Transverse colon (tissue), 4 donors: ENCODE results near the gene ARPC1A. TPM values are rescaled to one million over a fixed set of nuclear protein-coding genes. Genes with fewer than 3 reads are reported as not detected.

Source experiments
- DNase-seq: peaks from one replicate; pipeline ENCODE4 v3.0.0-alpha.2; 2019
- H3K27ac ChIP-seq, 4 donors: fragments of 200-600 bp; sonication (generic); 2 replicates each; pipeline ENCODE4 v1.5.1; 2016 to 2018; ENCODE audit warnings: inconsistent platforms in 4 of 4
- H3K27me3 ChIP-seq: fragments of 200-600 bp; sonication (generic); 2 replicates; pipeline ENCODE4 v1.5.1; 2017; ENCODE audit warnings: inconsistent platforms
- H3K36me3 ChIP-seq, 4 donors: fragments of 200-600 bp; sonication (generic); 2 replicates each; pipeline ENCODE4 v1.5.1; 2017 to 2019; ENCODE audit warnings: inconsistent platforms in 4 of 4
- H3K4me1 ChIP-seq, 4 donors: fragments of 200-600 bp; sonication (generic); 2 replicates each; pipeline ENCODE4 v1.5.1; 2017 to 2020; ENCODE audit warnings: inconsistent platforms in 4 of 4
- H3K4me3 ChIP-seq, 4 donors: fragments of 200-600 bp; sonication (generic); 1 replicate in 1 of 4; 2 replicates in 3 of 4; pipeline versions ENCODE4 v1.5.1 to v1.6.1; 2017 to 2019; ENCODE audit warnings: inconsistent platforms in 4 of 4
- H3K9me3 ChIP-seq, 2 donors: fragments of 200-600 bp; sonication (generic); 2 replicates each; pipeline ENCODE4 v1.5.1; 2017 to 2019; ENCODE audit warnings: inconsistent platforms in 2 of 2
- EP300 ChIP-seq: sonication (generic); formaldehyde crosslinking; IDR thresholded peaks from one replicate; pipeline ENCODE4 v1.6.1; 2017; ENCODE audit warnings: antibody characterized with exemption, low read depth
- POLR2A ChIP-seq: fragments of 450-650 bp; IDR thresholded peaks from one replicate; pipeline ENCODE4 v1.6.1; 2016; ENCODE audit warnings: antibody characterized with exemption, mild to moderate bottlenecking, moderate library complexity
- POLR2AphosphoS5 ChIP-seq, 3 donors: sonication (generic); formaldehyde crosslinking; IDR thresholded peaks; one replicate each; pipeline ENCODE4 v1.6.1; 2016; ENCODE audit warnings: antibody characterized with exemption in 3 of 3
- WGBS, 2 donors: methylation state at CpG; one replicate each; pipeline ENCODE4 v1.1.5; 2018; ENCODE audit warnings: low coverage in 1 of 2; 5-methylcytosine and 5-hydroxymethylcytosine counted together
- in situ Hi-C, 4 donors: fragments of 200-750 bp; cut with MboI; loops; one replicate each; pipeline versions ENCODE4 v1.15.0 to v1.15.1; 2017; ENCODE audit warnings: low sequenced_read_pairs in 3 of 4, low pct_ligation_motif_present in 1 of 4, low pct_unique_long_range_greater_than_20kb in 1 of 4
- intact Hi-C: fragments of 100-400 bp; cut with DNase I; formaldehyde crosslinking; loops from one replicate; pipeline ENCODE4 v1.15.1; 2023; ENCODE audit warnings: low total_unique reads
- total RNA-seq, 4 donors: library from RNA; depleted of rRNA; stranded (reverse); fragments of >200 nt; gene quantifications; one replicate each; pipeline ENCODE4 v1.1.0, GENCODE V29; 2016
- TF ChIP-seq, protein P1 (sequence below), 5 experiments: fragments of 200-600 bp in 3 of 5; fragments of 450-650 bp in 2 of 5; sonication (generic) in 3 of 5; IDR thresholded peaks; 1 replicate in 2 of 5; 2 replicates in 3 of 5; pipeline ENCODE4 v1.5.1; 2016 to 2017; ENCODE audit warnings: antibody characterized with exemption in 5 of 5, inconsistent platforms in 3 of 5, mild to moderate bottlenecking in 2 of 5, moderate library complexity in 1 of 5

The ARPC1A gene
- total RNA-seq, 4 donors from 2014 or later = 104 to 186 (median 147) TPM

DNA sequence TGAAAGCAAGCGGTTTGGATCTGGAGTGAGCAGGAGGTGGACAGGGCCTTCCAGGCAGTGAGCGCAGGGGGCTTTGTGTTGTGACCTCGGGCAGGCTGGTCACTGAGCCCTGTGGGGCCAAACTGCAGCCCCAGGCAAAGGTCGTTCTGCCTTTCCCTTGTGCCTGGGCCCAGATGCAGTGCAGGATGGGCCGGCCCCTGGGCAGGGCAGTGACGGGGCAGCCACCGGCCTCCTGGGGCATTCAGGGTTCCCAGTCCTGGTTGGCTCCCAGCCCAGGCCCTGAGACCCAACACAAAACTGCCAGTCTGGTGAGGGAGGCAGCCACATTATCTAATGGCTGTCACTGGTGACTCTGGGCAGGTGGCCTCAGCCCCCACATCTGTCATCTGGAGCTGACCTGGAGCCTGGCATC, 56.0 kb downstream of the ARPC1A start:
- no peak for TF ChIP-seq POLR2A
- Histone ChIP-seq H3K27me3 (no peaks in the 10 kb centered on the region), H3K9me3 (no peaks in the 10 kb centered on the region), H3K27ac (no peak overlapping the region), H3K4me1 (peaks cover 9 to 36% (median 21%) of the 10 kb centered on the region in 4 donors), H3K4me3 (no peak overlapping the region), H3K36me3 (no peaks in the 10 kb centered on the region)
- in situ Hi-C loops (no loop called here), intact Hi-C loops (no loop called here)
- WGBS, 2 donors = 81% methylated on average over 5 of the region's 7 CpGs; no CpG with 5 or more reads in 1 of the 2 donors
- no peak for DNase-seq

DNA sequence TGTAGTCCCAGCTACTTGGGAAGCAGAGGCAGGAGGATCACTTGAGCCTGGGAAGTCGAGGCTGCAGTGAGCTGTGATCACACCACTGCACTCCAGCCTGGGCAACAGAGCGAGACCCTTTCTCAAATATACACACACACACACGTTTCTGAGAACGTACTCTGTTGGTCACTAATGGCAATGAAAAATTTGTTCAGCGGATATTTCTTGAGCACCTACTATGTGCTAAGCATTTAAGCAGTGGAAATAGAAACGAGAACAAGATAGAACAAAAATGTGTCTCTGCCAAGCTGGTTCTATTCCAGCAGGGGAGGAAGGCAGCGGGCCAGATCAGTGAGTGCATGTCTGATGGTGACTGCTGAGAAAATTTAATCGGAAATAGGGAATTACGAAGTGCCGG, 57.5 kb downstream of the ARPC1A start:
- H3K27me3 ChIP-seq = no peaks in the 10 kb centered on the region
- TF ChIP-seq POLR2AphosphoS5 (IDR thresholded peaks at IDR 0.05) (no peak), EP300 (no peak), POLR2A (no peak)
- TF ChIP-seq, protein P1, sequence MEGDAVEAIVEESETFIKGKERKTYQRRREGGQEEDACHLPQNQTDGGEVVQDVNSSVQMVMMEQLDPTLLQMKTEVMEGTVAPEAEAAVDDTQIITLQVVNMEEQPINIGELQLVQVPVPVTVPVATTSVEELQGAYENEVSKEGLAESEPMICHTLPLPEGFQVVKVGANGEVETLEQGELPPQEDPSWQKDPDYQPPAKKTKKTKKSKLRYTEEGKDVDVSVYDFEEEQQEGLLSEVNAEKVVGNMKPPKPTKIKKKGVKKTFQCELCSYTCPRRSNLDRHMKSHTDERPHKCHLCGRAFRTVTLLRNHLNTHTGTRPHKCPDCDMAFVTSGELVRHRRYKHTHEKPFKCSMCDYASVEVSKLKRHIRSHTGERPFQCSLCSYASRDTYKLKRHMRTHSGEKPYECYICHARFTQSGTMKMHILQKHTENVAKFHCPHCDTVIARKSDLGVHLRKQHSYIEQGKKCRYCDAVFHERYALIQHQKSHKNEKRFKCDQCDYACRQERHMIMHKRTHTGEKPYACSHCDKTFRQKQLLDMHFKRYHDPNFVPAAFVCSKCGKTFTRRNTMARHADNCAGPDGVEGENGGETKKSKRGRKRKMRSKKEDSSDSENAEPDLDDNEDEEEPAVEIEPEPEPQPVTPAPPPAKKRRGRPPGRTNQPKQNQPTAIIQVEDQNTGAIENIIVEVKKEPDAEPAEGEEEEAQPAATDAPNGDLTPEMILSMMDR (IDR thresholded peaks at IDR 0.05) = no peak
- intact Hi-C loops (no loop called here), in situ Hi-C loops (no loop called here)
- no peak for DNase-seq
- H3K36me3 ChIP-seq = peaks cover 0 to 5% (median 0%) of the 10 kb centered on the region in 4 donors
- H3K27ac ChIP-seq = no peak overlapping the region
- H3K9me3 ChIP-seq = no peaks in the 10 kb centered on the region
- no peak overlapping the region for H3K4me3 ChIP-seq
- peaks cover 9 to 31% (median 21%) of the 10 kb centered on the region in 4 donors for H3K4me1 ChIP-seq
- 90 to 91% methylated on average over 5 to 10 of the region's 10 CpGs for whole genome bisulfite sequencing, 2 donors

DNA sequence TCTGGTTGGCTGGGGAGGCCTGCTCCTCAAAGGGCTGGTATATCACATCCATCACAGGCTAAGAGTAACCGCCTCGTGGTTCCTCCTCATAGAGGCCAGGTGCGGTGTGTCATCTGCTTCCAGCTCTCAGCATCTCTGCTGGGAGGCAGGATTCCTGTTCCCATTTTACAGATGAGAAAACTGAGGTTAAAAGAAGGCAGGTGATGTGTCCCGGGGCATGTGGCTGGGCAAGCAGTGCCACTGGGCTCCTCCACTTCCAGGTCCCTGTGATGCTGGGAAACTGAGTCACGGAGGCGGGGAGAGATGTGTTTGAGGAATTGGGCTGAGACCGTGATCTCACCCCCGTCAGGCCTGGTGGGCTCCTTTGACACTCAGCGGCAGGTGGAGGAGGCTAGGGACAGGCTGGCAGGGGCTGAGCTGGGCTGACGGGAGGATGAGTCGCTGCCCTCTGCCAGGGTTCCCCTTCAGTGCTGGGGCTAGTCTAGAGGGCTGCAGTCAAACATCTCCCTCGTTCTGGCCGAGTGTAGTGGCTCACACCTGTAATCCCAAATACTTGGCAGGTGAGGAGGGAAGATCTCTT, 58.2 kb downstream of the ARPC1A start:
- DNase-seq = no peak

DNA sequence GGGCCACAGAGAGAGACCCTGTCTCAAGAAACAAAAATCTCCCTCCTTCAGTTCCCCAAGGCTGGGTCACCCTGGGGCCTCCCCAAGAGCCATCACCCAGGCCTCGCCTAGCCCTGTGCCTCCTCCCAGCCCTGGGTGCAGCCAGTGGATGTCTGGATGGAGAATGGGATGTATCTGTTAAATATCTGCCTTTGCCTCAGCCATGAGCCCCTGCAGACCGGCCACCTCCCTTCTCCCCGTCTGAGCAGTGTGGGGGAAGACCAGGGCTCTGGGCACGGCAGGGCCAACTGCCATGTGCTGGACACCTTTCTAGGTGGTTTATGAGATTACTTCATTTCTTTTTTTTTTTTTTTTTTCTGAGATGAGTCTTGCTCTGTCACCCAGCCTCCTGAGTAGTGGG, 58.8 kb downstream of the ARPC1A start:
- in situ Hi-C loops (no loop called here), intact Hi-C loops (no loop called here)
- H3K36me3 ChIP-seq = peaks cover 0 to 14% (median 2%) of the 10 kb centered on the region in 4 donors
- 90% methylated on average over 4 of the region's 4 CpGs; no CpG with 5 or more reads in 1 of the 2 donors for WGBS, 2 donors
- H3K9me3 ChIP-seq = no peaks in the 10 kb centered on the region
- H3K4me3 ChIP-seq = no peak overlapping the region
- H3K27me3 ChIP-seq = no peaks in the 10 kb centered on the region
- H3K27ac ChIP-seq = no peak overlapping the region
- H3K4me1 ChIP-seq = peaks cover 8 to 23% (median 14%) of the 10 kb centered on the region in 4 donors
- DNase-seq = no peak
- TF ChIP-seq EP300 (no peak), POLR2A (no peak), POLR2AphosphoS5 (IDR thresholded peaks at IDR 0.05) (no peak)
- TF ChIP-seq, protein P1 (IDR thresholded peaks at IDR 0.05) = no peak

More for the DNA sequence above, 58.2 kb downstream of the ARPC1A start:
- H3K36me3 ChIP-seq = peaks cover 0 to 9% (median 0%) of the 10 kb centered on the region in 4 donors
- H3K27ac ChIP-seq = no peak overlapping the region
- H3K4me3 ChIP-seq = no peak overlapping the region
- H3K27me3 ChIP-seq = no peaks in the 10 kb centered on the region
- in situ Hi-C loops (no loop called here), intact Hi-C loops (no loop called here)
- 94% methylated on average over 13 of the region's 13 CpGs; no CpG with 5 or more reads in 1 of the 2 donors for WGBS, 2 donors
- TF ChIP-seq, protein P1 (IDR thresholded peaks at IDR 0.05) = no peak
- TF ChIP-seq POLR2A (no peak), POLR2AphosphoS5 (IDR thresholded peaks at IDR 0.05) (no peak), EP300 (no peak)
- peaks cover 9 to 29% (median 20%) of the 10 kb centered on the region in 4 donors for H3K4me1 ChIP-seq
- H3K9me3 ChIP-seq = no peaks in the 10 kb centered on the region
